ENCODE results near the gene HAGHL.

DNA sequence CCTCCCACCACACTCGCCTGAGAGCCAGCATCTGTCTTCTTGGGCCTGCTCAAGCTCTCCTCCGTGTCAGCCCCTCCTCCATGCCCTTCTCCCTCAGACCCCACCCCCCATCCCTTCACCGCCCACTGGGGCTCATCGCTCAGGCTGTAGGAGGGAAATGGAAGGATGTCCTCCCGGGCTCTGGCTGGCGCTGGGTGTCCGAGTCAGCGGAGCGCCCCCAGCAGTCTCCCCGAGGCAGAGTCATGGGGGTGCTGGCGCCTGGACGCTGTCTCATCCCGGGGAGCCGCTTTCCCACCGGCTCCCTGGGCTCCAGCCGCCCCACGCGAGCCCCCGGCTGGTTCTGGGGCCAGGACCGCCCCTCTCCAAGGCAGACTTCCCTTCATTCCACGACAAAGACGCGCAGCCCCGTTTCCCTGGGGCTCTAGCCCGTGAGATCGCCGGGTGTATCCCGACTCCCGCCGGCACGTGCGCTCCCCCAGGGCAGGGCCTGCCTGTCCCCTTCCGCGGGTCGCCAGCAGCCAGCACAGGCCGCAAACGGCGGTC lies 6.4 kb upstream of the HAGHL start:
- TF ChIP-seq CTCF (IDR thresholded peaks at IDR 0.05): no peak
- TF ChIP-seq EP300 (IDR thresholded peaks at IDR 0.05): no peak
- no peak for TF ChIP-seq POLR2A (IDR thresholded peaks at IDR 0.05)
